IPS-NIHi7 (cell line): ENCODE data around the gene LYRM7.
"Not testable (repeated sequence)": the region's sequence is repeated elsewhere in the genome, so short reads cannot be mapped to it uniquely, and the experiment has no call there.

Experiments
- DNase-seq: peaks from one replicate; pipeline ENCODE4 v3.0.0; 2012; ENCODE audit warnings: mixed read lengths; ENCODE audit errors: extremely low spot score

LYRM7 gene

GRCh38 chr5:131170540-131171275, at the start of gene LYRM7:
Gene LYRM7 (plus strand): TSS chr5:131170944. CDS start chr5:131171021, 77 bp downstream.
- DNase-seq, result peak; percentile 95

DNA sequence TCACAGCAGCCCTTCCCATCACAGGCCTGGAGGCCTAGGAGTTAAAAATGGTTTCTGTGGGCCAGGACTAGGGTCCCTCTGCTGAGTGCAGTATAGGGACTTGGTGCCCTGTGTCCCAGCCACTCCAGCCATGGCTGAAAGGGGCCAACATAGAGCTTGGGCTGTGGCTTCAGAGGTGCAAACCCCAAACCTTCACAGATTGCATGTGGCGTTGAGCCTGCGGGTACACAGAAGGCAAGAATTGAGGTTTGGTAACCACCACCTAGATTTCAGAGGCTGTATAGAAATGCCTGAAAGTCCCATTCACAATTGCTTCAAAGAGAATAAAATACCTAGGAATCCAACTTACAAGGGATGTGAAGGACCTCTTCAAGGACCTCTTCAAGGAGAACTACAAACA, 43.5 kb upstream of the LYRM7 start:
- DNase-seq, result not testable (repeated sequence)

DNA sequence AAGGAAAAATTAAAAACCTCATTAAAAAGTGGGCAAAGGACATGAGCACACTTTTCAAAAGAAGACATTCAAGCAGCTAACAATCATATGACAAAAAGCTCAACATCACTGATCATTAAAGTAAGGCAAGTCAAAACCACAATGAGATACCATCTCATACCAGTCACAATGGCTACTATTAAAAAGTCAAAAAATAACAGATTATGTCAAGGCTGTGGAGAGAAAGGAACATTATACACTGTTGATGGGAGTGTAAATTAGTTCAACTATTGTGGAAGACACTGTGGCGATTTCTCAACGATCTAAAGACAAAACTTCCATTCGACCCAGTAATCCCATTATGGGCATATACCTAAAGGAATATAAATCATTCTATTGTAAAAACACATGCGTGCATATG, 41.4 kb upstream of the LYRM7 start:
- no peak for DNase-seq

- DNase-seq, result not testable (repeated sequence)
These were observed 37.7 kb upstream of the LYRM7 start for GRCh38 chr5:131133091-131133490.

DNA sequence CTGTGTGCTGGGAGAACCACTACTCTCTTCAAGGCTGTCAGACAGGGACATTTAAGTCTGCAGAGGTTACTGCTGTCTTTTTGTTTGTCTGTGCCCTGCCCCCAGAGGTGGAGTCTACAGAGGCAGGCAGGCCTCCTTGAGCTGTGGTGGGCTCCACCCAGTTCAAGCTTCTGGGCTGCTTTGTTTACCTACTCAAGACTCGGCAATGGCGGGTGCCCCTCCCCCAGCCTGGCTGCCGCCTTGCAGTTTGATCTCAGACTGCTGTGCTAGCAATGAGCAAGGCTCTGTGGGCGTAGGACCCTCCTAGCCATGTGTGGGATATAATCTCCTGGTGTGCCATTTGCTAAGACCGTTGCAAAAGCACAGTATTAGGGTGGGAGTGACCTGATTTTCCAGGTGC, 32.3 kb upstream of the LYRM7 start:
- DNase-seq, result not testable (repeated sequence)

GRCh38 chr5:131139321-131139720, 31.4 kb upstream of the LYRM7 start:
- DNase-seq, result no peak

DNA sequence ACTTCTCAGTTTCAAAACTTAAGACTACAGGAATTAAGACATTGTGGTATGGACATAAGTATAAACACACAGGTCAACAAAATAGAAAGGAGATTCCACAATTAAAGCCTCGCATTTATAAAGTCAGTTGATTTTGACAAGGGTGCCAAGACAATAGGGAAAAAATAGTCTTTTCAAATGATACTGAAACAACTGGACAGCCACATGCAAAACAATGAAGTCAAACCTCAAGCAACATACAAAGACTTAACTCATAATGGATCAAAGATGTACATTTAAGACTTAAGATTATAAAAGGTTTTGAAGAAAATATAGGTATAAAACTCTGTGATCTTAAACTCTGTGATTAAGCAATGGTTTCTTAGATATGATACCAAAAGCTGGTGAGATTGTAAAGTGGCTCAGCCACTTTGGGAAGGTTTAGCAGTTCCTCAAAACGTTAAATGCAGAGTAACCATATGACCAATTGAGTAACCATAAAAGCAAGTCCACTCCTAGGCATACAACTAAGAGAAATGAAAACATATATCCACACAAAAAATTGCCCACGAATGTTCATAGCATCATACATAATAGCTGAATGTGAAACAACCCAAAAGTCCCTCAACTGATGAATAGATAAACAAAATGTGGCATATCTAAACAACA, 27.6 kb upstream of the LYRM7 start:
- no peak for DNase-seq

GRCh38 chr5:131147258-131147657, 23.5 kb upstream of the LYRM7 start:
- no peak for DNase-seq

GRCh38 chr5:131148835-131149234, 21.9 kb upstream of the LYRM7 start:
- DNase-seq, result no peak

- DNase-seq, result no peak
These were observed 20.3 kb upstream of the LYRM7 start for GRCh38 chr5:131150408-131150807.

DNA sequence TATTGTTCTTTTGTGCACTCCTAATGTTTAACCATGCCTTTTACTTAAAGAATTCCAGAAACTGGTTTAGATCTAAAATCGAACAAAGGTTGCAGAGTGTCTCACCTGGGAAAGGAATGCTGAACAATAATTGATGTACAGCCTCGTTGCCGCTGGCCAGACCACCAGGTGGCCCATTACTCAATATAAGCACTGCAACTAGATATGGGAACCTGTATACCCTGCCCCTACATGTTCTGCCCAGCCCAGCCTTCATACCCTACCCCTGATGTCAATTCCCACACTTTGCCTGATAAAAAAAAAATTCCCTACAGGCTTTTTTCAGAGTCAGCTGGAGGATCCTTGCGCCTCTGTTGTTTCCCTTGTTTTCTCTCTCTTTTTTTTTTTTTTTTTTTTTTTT, 19.5 kb upstream of the LYRM7 start:
- no peak for DNase-seq

- DNase-seq, result no peak
These were observed 14.4 kb upstream of the LYRM7 start for GRCh38 chr5:131156385-131156784.

- DNase-seq, result no peak
These were observed 13.8 kb upstream of the LYRM7 start for GRCh38 chr5:131156957-131157356.

GRCh38 chr5:131160134-131160533, 10.6 kb upstream of the LYRM7 start:
- DNase-seq, result no peak

GRCh38 chr5:131163276-131164119, 7.2 kb upstream of the LYRM7 start:
- DNase-seq, result no peak

DNA sequence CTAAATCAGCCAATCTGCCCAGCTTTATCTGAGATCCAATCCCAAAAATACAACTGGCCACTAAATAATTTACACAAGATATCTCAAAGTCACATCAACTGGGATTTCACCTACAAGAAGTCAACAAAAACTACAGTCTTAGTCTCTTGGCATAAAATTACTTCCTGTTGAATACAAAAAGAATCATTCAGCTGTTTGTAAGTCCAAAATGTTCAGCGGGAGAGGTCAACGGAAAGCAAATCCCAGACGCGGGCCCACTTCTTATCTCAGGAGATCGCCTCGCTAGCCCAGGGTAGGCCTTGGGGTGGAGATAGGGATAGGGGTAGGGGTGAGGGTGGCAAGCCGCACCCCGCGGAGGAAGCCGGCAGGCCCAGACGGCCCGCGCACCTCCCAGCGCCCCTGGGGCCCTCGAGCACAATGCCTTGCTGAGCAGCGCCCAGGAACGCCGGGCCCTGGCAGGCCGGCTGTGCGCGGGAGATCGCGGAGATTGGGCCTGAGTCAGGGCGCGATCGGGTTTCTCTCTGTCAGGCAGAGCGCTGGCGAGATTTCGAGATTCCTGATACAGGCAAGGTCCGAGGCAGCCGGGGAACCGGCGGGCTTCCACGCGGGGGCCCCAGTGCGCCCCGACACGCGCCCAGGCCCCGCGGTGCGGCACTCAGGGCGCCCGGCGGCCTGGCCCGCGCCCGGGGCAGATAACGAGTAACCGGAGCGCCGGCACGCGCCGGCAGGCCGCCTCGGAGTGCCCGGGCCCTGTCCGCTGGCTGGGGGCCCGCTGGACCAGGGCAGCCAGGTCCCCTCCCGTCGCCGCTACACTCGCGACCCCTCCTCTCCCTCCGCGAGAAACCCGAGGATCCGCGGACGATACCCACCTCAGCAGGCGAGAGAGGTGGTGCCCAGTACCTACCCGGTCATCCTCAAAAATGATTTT, 6.3 kb upstream of the LYRM7 start:
- DNase-seq, result peak; percentile 64

DNA sequence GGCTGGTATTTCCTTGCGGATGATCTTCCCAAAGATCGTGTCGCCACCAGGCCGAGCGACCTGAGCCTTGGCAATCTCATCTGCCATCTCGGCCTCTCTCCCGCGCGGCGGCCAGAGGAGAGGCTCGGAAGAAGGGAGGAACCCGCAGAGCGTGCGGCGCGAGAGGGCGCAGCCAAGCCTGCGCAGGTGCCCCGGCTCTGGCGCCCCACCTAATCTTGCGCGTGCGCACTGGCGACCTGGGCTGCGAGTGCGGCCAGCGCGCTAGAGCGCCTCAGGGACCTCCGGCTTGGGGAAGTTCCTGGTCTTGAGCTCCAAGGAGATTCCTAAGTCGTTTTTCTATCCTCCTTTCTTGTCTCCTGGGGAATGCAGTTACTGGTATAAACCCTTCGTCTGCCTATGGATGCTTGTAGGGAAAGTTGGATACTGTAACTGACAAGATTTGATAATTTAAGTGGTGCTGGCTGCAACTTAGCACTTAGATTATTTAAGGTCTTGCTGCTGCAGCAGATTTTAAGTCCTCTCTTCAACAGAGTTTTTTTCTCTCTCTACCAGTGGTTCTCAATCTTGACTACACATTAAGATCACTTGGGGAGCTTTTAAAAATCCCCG, 5.5 kb upstream of the LYRM7 start, which contains the start of gene HINT1:
TSS of gene HINT1 (minus strand) at position 138 of the 609 bp plus-strand sequence. CDS start at position 87, 51 bp downstream.
- peak; percentile 97 for DNase-seq

DNA sequence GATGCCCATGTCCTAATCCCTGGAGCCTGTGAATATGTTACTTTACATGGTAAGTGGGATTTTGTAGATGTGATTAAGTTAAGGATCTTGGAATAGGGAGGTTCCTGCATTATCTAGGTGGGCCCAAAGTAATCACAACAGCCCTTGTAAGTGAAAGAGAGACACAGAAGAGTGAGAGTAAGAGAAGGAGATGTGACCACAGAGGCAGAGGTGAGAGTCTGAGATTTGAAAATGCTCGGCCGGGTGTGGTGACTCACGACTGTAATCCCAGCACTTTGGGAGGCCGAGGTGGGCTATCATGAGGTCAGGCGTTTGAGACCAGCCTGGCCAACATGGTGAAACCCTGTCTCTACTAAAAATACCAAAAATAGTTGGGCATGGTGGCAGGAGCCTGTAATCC, 3.1 kb upstream of the LYRM7 start:
- DNase-seq, result no peak

DNA sequence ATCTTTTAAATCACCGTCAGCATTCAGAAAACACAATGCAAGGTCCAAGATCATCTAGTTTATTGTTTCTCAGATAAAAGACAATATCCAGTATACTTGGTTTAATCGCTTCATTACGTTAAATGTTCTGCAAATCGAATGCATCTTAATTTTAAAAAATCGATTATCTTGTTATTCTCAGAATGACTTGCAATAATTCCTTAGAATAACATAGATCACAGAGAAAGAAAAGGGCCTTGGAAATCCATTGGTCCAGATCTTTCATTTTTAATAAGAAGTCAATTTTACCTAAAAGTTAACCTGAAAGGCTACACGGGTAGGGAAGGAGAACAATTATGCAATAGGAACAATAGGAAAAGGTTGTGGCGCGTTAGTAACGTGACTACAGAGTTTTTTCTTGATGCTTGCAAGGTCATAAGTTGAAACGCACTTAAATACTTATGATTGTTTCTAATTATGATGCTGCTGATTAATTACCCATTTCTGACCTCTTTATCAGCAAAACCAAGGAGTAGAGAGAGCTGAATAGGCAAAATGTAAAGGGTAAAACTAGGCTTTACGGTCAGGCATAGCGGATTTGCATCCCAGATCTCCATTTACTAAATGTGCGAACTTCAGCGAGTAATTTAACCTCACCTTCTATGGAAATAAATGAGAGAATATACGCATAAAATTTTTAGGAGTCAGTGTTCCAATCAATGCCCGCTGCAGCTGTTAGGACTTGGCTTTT, 769 bp upstream of the LYRM7 start:
- DNase-seq, result no peak

DNA sequence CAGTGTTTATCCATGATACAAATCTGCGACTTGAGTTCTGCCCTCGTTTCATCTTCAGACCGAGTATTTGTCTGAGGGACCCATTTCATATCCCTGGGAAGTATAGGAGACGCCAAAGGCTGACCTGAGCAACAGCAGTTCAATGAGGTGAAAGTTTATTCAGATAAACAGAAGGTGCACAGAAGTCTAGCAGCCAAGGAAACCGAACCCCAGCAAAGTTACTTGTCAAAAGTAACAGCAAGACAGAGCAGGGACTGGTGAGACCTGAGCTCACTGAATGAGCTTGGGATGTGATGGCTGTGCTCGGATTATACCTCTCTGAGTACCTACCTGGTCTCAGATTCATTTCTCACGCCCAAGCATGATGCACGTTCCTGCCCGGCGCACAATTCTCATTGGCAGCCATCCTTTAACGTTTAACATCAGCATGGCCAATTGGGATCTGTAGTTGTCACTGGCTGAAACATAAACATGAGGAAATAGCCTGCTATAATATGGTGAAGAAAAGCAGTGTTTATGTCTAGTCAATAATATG, 599 bp downstream of the LYRM7 start:
- DNase-seq, result no peak
